ENCODE data around the gene MCAM. TPM values are rescaled to one million over a fixed set of nuclear protein-coding genes. Genes with fewer than 3 reads are reported as not detected.
A peak's percentile ranks its signal among the peaks of the same experiment; 100 is the strongest.

The MCAM gene
- total RNA-seq, 2 donors from 2014 or later = 356 to 509 TPM

DNA sequence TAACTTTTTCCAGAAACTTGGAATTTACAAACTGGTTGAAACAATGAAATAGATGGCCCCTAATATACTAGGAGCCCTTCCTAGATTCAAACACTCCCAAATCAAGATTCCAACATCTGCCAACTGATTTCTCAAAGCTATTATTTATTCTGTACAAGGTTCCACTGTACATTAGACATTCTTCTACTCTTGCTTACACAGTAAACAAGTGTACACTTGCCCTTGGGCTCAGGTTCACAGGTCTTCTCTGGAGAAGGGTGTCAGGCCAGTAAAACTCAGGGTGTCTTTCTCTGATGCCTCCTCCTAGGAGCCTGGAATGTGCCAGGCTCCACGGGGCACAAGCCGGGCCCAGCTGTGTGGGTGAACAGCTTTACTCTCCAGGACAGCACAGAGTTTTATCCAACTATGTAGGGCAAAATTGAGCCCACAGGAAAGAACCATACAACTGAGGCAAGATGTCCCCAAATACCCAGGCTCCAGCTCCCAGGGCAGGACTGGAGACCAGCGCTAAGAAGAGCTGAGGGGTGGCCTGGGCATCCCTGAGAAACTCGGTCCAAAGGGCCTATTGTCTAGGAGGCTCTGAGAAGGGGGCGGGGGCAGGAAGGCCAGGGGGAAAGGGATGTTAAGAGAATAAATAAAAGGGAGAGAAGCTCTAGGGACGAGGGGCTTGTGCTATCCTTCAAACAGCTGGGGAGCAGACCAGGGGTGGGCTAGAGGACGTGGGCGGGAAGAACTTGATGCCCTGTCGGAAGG is 38.3 kb upstream of the MCAM start:
- Histone ChIP-seq H3K9me3 (no peaks in the 10 kb centered on the region), H3K4me1 (peaks cover 0 to 50% of the 10 kb centered on the region in 2 donors), H3K27ac (peak overlapping the region; percentile 81 to 82), H3K27me3 (no peaks in the 10 kb centered on the region), H3K4me3 (no peak overlapping the region), H3K36me3 (peaks cover 30% of the 10 kb centered on the region)
- no peak for DNase-seq (ENCODE audit: low spot score)
- TF ChIP-seq, protein P1, sequence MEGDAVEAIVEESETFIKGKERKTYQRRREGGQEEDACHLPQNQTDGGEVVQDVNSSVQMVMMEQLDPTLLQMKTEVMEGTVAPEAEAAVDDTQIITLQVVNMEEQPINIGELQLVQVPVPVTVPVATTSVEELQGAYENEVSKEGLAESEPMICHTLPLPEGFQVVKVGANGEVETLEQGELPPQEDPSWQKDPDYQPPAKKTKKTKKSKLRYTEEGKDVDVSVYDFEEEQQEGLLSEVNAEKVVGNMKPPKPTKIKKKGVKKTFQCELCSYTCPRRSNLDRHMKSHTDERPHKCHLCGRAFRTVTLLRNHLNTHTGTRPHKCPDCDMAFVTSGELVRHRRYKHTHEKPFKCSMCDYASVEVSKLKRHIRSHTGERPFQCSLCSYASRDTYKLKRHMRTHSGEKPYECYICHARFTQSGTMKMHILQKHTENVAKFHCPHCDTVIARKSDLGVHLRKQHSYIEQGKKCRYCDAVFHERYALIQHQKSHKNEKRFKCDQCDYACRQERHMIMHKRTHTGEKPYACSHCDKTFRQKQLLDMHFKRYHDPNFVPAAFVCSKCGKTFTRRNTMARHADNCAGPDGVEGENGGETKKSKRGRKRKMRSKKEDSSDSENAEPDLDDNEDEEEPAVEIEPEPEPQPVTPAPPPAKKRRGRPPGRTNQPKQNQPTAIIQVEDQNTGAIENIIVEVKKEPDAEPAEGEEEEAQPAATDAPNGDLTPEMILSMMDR (IDR thresholded peaks at IDR 0.05) = no peak

DNA sequence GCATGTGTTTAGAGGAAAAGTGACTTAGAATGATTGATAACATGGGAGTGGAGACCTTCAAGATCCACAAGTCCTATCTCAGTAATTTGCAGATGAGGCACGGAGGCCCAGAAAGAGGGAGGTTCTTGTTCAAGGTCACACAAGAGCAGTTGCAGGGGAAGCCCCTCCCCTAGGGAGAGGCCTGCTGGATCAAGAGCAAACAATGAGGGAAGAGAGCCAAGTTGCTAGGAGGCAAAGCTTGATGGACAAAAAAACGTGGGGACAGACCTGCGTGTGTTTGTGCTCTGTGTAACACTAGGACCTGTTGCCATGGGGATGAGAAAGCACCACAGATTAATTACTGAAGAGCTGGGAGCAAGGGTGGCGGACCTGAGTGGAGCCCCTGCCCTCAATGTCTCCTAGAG is 35.9 kb upstream of the MCAM start:
- H3K4me1 ChIP-seq = peaks cover 0 to 41% of the 10 kb centered on the region in 2 donors
- peaks cover 10% of the 10 kb centered on the region for H3K36me3 ChIP-seq
- peak overlapping the region; percentile 60 to 67 for H3K27ac ChIP-seq
- no peak for DNase-seq (ENCODE audit: low spot score)
- no peaks in the 10 kb centered on the region for H3K9me3 ChIP-seq
- TF ChIP-seq, protein P1 (IDR thresholded peaks at IDR 0.05) = no peak
- H3K4me3 ChIP-seq = no peak overlapping the region
- no peaks in the 10 kb centered on the region for H3K27me3 ChIP-seq

DNA sequence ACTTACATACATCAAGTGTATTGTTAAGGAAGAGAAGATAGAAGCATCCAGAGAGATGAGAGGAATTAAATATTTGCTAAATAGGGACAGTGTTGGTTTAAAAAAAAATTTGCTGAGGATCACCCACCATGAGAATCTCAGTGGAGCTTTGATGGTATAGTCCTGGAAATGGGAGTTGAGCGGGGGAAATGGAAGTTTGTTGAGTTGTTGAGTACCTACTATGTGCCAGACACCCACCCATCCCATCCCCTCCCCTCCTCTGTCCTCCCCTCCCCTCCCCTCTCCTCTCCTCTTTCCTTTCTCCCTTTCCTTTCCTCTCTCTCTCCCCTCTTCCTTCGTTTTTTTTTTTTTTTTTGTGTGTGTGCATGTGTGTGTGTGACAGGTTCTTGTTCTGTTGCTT is 34.3 kb upstream of the MCAM start:
- DNase-seq (ENCODE audit: low spot score) = no peak
- no peaks in the 10 kb centered on the region for H3K9me3 ChIP-seq
- H3K4me3 ChIP-seq = no peak overlapping the region
- H3K27ac ChIP-seq = no peak overlapping the region
- TF ChIP-seq, protein P1 (IDR thresholded peaks at IDR 0.05) = no peak
- H3K4me1 ChIP-seq = peaks cover 0 to 25% of the 10 kb centered on the region in 2 donors
- H3K36me3 ChIP-seq = no peaks in the 10 kb centered on the region
- no peaks in the 10 kb centered on the region for H3K27me3 ChIP-seq

GRCh38 chr11:119350302-119350701 is 33.4 kb upstream of the MCAM start:
- TF ChIP-seq, protein P1 (IDR thresholded peaks at IDR 0.05) = no peak
- Histone ChIP-seq H3K9me3 (no peaks in the 10 kb centered on the region), H3K27ac (no peak overlapping the region), H3K4me3 (no peak overlapping the region), H3K27me3 (no peaks in the 10 kb centered on the region), H3K36me3 (no peaks in the 10 kb centered on the region), H3K4me1 (peaks cover 0 to 15% of the 10 kb centered on the region in 2 donors)
- no peak for DNase-seq (ENCODE audit: low spot score)

- Histone ChIP-seq H3K4me3 (no peak overlapping the region), H3K36me3 (no peaks in the 10 kb centered on the region), H3K27me3 (no peaks in the 10 kb centered on the region), H3K27ac (no peak overlapping the region), H3K4me1 (peaks cover 0 to 7% of the 10 kb centered on the region in 2 donors), H3K9me3 (no peaks in the 10 kb centered on the region)
- DNase-seq (ENCODE audit: low spot score) = no peak
- TF ChIP-seq, protein P1 (IDR thresholded peaks at IDR 0.05) = no peak
Observed at GRCh38 chr11:119347940-119348605, 31.1 kb upstream of the MCAM start.

Measured in right atrium auricular region (tissue), 2 donors.